ENCODE results near the gene EMD.
A peak's percentile ranks its signal among the peaks of the same experiment; 100 is the strongest.

EMD gene

DNA sequence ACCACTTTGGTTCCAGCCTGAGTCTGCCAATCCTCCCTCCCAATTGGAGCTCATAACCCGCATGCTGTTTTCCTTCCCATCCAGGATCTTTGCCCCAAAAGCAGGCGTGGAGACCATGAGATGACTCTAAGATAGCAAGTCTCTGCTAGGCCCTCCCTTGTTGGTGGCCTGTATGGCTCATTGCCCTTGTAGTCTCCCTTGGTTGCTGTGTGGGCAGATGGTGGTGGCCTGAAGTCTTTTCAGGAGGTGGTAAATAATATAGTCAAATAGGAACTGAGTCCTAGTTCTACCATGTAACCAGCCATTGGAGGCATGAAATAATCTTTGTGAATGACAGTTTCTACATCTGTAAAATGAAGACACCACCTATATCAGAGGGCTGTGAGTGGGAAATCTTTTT is 50.6 kb downstream of the EMD start:
- H3K4me1 ChIP-seq: peaks cover 20 to 52% (median 43%) of the 10 kb centered on the region in 10 experiments
- peak overlapping the region; percentile 68 to 86 (median 76); a peak in 19 of 20 replicates for H3K4me3 ChIP-seq
- H3K36me3 ChIP-seq: peaks cover 9 to 33% (median 30%) of the 10 kb centered on the region in 11 experiments; a peak in 21 of 22 replicates
- peaks cover 3 to 49% (median 24%) of the 10 kb centered on the region in 11 experiments; a peak in 16 of 22 replicates for H3K27me3 ChIP-seq
- TF ChIP-seq Cebpa-rat (IDR thresholded peaks at IDR 0.05): no peak
- peaks cover 0 to 42% (median 18%) of the 10 kb centered on the region in 11 experiments; a peak in 14 of 22 replicates for H4K20me1 ChIP-seq
- H3K9ac ChIP-seq: peak overlapping the region in 10 of 11 experiments; percentile 75 to 87 (median 84); a peak in 9 of 22 replicates
- peak overlapping the region; percentile 64 to 88 (median 75) for H3K4me2 ChIP-seq
- peak overlapping the region in 6 of 11 experiments; percentile 50 to 84 (median 78); a peak in 7 of 22 replicates for H3K27ac ChIP-seq
- H3K9me3 ChIP-seq (replicated peaks in 1 of 11): peaks cover 0 to 25% (median 19%) of the 10 kb centered on the region in 11 experiments; a peak in 16 of 22 replicates

DNA sequence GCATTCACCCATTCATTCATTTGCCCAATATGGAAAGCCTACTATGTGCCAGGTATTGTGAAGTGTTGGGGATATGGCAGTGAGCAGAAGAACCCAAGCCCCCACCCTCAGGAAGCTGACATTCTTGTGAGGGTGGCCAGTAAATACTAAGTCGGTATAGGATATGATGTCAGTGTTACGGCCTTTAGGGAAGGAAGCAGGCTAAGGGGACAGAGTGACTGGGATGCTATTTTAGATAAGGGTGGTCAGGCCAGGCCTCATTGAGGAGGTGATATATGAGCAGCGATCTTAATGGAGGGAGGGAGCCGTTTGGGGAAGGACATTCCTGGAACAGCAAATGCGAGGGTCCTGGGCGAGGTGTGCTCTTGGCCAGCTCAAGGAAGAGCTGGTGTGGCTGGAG is 51.4 kb downstream of the EMD start:
- Histone ChIP-seq H3K27me3 (peaks cover 3 to 57% (median 27%) of the 10 kb centered on the region in 11 experiments; a peak in 16 of 22 replicates), H3K36me3 (peaks cover 9 to 40% (median 38%) of the 10 kb centered on the region in 11 experiments; a peak in 21 of 22 replicates), H3K4me3 (peak overlapping the region in 8 of 10 experiments; percentile 22 to 86 (median 77); a peak in 10 of 20 replicates), H3K4me2 (peak overlapping the region; percentile 41 to 88 (median 73)), H4K20me1 (peaks cover 0 to 49% (median 21%) of the 10 kb centered on the region in 11 experiments; a peak in 14 of 22 replicates), H3K9ac (peak overlapping the region; percentile 1 to 85 (median 58); a peak in 14 of 22 replicates), H3K4me1 (peaks cover 20 to 55% (median 43%) of the 10 kb centered on the region in 10 experiments), H3K9me3 (replicated peaks in 1 of 11) (peaks cover 0 to 25% (median 19%) of the 10 kb centered on the region in 11 experiments; a peak in 16 of 22 replicates), H3K27ac (peak overlapping the region; percentile 30 to 84 (median 50); a peak in 19 of 22 replicates)
- TF ChIP-seq Cebpa-rat (IDR thresholded peaks at IDR 0.05): no peak; a peak in 1 of 22 replicates

DNA sequence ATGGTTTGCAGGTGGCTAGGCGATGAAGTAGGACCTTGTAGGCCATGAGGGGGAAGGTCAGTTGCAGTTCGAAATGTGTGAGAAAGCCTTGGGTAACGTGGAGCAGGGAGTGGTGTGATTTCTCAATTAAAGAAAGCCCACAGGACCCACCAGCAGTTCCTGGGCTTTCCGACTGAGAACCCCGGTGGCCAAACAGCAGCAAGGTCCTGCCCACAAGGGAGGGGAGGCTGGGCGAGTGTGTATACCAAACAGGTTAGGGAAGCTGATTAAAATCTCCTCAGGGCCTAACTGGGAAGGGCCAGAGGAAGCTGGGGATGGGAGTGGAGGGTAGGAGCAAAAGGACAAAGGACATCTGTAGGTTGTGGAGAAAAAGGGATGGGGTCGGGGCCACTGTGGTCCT is 51.8 kb downstream of the EMD start:
- peak overlapping the region; percentile 41 to 88 (median 73) for H3K4me2 ChIP-seq

More for the DNA sequence above, 51.8 kb downstream of the EMD start:
- TF ChIP-seq Cebpa-rat (IDR thresholded peaks at IDR 0.05): no peak; a peak in 1 of 22 replicates
- peaks cover 20 to 57% (median 45%) of the 10 kb centered on the region in 10 experiments for H3K4me1 ChIP-seq
- peaks cover 3 to 60% (median 28%) of the 10 kb centered on the region in 11 experiments; a peak in 16 of 22 replicates for H3K27me3 ChIP-seq
- H3K4me3 ChIP-seq: peak overlapping the region in 8 of 10 experiments; percentile 14 to 86 (median 77); a peak in 12 of 20 replicates
- H3K27ac ChIP-seq: peak overlapping the region; percentile 34 to 84 (median 50); a peak in 19 of 22 replicates
- peak overlapping the region; percentile 23 to 85 (median 58); a peak in 16 of 22 replicates for H3K9ac ChIP-seq
- H4K20me1 ChIP-seq: peaks cover 0 to 54% (median 23%) of the 10 kb centered on the region in 11 experiments; a peak in 14 of 22 replicates
- peaks cover 0 to 26% (median 19%) of the 10 kb centered on the region in 11 experiments; a peak in 16 of 22 replicates for H3K9me3 ChIP-seq (replicated peaks in 1 of 11)
- peaks cover 9 to 44% (median 42%) of the 10 kb centered on the region in 11 experiments; a peak in 21 of 22 replicates for H3K36me3 ChIP-seq
